WI38 (cell line): ENCODE data around the gene NTHL1.
A peak's percentile ranks its signal among the peaks of the same experiment; 100 is the strongest.

ENCODE experiments used
- H3K4me3 ChIP-seq: 2 replicates; pipeline ENCODE4 v1.5.1; 2011; ENCODE audit warnings: low read depth, mild to moderate bottlenecking, control low read depth, low read length
- TF ChIP-seq, protein P1 (sequence below): IDR thresholded peaks from 2 replicates; pipeline ENCODE4 v1.5.1; 2012; ENCODE audit warnings: low read depth, mild to moderate bottlenecking, control low read depth, low read length

Gene NTHL1

DNA sequence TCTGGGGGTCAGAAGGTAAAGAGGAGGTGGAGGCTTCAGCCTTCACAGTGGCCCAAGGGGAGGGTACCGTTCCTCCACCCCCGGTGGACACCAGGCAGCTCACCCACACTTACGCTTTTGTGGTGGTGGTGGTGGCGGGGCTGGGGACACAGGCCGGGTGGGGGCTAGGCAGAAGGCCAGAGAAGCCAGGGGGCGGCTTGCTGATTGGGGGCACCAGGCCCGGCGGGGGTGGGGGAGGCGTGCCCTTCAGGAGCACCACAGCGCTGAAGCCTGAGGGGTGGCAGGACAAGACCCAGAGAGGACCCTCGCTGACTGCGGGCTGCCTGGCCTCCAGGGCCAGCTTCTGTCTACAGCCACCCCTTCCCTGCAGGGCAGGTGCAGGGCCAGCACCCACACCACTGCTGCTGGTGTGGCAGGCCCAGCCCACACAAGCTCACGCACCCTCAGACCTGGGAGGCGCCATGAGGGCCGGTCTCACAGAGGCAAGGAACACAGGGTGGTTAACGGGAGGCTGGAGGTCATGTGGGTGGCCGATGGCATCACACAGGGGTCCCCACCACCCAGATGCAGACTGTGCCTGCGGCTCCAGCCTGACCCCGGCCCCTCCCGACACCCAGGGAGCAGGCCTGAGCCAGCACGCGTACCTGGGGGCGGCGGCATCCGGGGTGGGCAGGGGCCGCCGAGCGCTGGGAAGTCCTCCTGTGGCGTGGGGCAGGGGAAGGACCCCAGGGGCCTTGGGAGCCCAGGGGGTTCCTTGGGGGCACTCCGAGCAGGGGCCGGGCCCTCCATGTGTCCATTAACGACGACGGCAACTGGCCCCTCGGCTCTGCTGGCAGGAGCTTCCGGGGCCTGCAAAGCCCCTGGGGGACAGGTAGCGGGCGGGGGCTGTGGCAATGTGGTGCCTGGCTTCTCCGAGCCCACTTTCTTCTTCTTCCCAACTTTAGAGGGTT lies 48.5 kb downstream of the NTHL1 start:
- H3K4me3 ChIP-seq, result no peak overlapping the region
- TF ChIP-seq, protein P1, sequence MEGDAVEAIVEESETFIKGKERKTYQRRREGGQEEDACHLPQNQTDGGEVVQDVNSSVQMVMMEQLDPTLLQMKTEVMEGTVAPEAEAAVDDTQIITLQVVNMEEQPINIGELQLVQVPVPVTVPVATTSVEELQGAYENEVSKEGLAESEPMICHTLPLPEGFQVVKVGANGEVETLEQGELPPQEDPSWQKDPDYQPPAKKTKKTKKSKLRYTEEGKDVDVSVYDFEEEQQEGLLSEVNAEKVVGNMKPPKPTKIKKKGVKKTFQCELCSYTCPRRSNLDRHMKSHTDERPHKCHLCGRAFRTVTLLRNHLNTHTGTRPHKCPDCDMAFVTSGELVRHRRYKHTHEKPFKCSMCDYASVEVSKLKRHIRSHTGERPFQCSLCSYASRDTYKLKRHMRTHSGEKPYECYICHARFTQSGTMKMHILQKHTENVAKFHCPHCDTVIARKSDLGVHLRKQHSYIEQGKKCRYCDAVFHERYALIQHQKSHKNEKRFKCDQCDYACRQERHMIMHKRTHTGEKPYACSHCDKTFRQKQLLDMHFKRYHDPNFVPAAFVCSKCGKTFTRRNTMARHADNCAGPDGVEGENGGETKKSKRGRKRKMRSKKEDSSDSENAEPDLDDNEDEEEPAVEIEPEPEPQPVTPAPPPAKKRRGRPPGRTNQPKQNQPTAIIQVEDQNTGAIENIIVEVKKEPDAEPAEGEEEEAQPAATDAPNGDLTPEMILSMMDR, result no peak

DNA sequence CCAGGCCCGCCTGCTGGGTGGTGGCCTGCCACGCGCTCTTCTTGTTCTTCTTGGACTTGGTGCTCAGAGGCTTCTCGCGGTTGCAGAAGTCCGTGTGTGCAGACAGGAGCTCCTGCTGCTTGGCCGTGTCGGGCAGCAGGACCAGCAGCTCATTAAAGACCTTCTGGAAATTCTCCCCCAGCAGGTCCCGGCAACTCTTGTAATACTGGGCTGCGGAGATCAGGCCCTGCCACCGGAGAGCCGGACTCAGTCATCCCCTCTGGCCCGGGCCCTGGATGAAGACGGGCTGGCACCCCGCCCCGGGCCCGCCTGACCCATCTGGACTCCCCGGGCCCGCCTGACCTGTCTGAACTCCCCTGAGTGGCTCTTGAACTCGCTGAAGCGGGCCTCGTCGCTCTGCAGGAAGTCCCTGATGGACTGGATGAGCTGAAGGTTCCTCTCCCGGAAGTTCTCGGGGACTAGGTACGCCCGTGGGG lies 49.2 kb downstream of the NTHL1 start:
- H3K4me3 ChIP-seq, result no peak overlapping the region
- TF ChIP-seq, protein P1, result no peak

DNA sequence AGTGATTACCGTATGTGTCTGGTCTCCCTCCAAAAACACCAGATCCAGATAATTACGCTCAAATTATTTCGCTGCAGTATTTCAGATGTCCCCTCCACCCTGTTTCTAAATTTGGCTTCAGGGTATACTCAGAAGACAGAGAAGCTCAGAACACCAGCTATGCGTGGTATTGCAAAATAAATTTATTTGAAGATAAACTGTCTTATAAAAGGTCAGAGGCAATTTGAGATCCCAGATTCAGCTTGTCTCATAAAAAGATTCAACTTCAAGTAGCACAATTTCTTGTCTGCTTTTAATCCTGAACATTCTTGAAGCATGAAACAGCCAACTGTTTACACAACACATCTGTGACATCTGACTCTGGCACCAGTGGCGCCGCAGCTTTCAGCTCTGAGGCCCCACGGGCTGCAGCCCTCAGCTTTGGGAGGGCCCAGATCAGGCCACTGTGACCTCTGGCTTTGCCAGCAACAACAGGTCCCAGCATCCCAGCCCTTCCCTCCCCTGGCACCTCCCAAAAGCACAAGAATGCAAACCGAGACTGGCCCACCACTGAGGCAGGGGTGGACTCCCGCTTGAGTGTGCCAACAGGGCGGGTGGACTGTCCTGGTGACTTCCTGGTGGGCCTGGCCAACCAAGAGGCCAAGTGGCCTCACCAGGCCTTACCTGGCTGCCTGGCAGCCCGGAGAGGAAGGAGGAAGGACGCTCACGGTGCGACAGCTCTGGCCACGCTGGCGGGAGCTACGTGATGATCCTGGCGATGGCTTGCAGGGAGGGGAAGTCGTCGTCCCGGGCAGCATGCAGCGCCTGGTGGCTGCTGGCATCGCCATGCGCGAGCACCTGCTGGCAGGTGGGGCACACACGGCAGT lies 49.9 kb downstream of the NTHL1 start:
- H3K4me3 ChIP-seq, result no peak overlapping the region
- TF ChIP-seq, protein P1, result no peak

DNA sequence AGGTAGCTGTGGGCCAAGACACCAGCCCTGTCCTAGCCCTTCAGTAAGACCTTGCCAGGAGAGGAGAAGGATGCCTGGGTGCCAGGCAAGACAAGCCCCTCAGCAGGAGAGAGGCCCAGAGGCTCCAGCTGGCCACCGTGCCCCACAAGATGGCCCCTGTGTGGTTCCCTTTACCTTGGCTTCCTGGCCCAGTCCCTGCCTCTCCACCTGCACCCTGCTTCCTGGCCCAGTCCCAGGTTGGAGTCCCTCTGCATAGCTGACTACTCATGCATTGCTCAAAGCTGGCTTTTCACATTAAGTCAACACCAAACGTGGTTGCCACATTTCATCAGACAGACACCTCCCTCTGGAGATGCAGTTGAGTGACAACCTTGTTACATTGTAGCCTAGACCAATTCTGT lies 53.9 kb downstream of the NTHL1 start:
- H3K4me3 ChIP-seq, result no peak overlapping the region
- TF ChIP-seq, protein P1, result no peak

DNA sequence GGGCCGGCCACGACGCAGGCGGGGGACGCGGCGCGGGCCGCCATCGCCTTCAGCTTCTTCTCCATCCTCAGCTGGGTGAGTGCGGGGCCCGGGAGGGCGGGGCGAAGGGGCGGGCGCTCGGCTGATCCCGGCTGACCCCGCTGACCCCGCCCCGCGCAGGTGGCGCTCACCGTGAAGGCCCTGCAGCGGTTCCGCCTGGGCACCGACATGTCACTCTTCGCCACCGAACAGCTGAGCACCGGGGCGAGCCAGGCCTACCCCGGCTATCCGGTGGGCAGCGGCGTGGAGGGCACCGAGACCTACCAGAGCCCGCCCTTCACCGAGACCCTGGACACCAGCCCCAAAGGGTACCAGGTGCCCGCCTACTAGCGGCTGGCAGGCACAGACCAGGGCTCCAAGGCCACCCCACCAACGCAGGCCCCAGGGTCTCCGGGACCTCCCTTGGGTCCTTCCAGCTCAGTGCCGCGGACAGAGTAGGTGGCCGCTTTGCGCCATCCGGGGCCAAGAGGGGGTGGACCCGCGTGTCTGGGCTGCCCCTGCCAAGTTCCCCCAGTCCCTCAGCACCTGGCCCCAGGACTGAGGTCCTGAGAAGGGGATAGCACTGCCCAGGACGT lies 54.8 kb downstream of the NTHL1 start:
- TF ChIP-seq, protein P1, result no peak
- H3K4me3 ChIP-seq, result no peak overlapping the region

DNA sequence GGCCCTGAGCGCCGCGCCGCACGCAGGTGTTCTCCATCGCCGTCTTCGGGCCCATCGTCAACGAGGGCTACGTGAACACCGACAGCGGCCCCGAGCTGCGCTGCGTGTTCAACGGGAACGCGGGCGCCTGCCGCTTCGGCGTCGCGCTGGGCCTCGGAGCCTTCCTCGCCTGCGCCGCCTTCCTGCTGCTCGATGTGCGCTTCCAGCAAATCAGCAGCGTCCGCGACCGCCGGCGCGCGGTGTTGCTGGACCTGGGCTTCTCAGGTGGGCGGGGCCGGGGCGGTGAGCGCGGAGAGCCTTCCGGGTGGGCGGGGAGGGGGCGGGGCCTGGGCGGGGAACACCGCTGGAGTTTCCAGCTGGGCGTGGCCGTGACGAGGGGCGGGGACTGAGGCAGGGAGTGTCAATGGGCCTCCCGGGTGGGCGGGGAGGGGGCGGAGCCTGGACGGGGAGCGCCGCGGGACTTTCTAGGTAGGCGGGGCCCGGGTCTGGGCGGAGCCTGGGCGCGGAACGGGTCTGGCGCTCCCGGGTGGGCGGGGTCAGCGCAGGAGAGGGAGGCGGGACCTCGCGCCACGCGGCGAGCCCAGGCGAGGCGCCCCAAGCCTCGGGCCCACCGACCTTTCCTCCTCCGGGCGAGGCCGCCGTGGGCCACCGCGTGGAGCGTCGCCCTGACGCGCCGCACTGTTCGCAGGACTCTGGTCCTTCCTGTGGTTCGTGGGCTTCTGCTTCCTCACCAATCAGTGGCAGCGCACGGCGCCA lies 55.5 kb downstream of the NTHL1 start:
- H3K4me3 ChIP-seq, result 0 out of 2 replicates have a peak overlapping the region, but pooled peaks have one; percentile 10
- TF ChIP-seq, protein P1, result no peak
